OCI-LY3 (cell line): ENCODE data around the gene ELOB.

Source experiments
- CTCF ChIP-seq: fragments of 200-600, 300-600 bp; sonication (generic); IDR thresholded peaks from 2 replicates; pipeline ENCODE4 v1.5.1; 2014; ENCODE audit warnings: antibody characterized with exemption, low read length, low read depth
- EZH2phosphoT487 ChIP-seq: fragments of 200-600 bp; shearing (Covaris generic); IDR thresholded peaks from 2 replicates; pipeline ENCODE4 v1.6.1; 2018; ENCODE audit warnings: antibody characterized with exemption, mixed run types, low read depth

- TF ChIP-seq EZH2phosphoT487 = no peak
- no peak for TF ChIP-seq CTCF
Measured at GRCh38 chr16:2799205-2799858, 22.3 kb upstream of the ELOB start.
